ENCODE results near the gene CHRM5. TPM values are rescaled to one million over a fixed set of nuclear protein-coding genes. Genes with fewer than 3 reads are reported as not detected.

CHRM5 gene
- total and polyA plus RNA-seq, 2 experiments from 2014 or later: not detected

DNA sequence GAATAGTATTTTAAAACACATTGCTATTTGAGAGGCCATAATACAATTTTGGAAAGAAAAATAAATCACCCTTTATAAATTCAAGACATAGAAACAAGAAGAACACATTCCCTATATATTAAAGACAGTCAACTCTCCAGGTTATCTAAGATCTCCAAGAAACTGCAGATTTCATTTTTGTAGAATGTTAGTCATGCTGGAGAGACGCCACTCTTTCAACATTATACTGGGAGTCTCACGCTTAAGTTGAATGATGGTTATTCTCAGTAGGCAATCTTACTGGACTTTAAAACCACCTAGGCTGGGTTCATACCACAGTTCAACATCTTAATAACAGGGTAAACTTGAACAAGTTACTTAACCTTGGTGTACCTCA, 3.6 kb upstream of the CHRM5 start:
- Histone ChIP-seq H3K79me2 (no peaks in the 10 kb centered on the region), H2AFZ (no peak overlapping the region), H3K4me1 (ENCODE audit: insufficient read depth) (no peaks in the 10 kb centered on the region), H3K27me3 (no peaks in the 10 kb centered on the region), H4K20me1 (ENCODE audit: insufficient read depth, poor library complexity, severe bottlenecking) (no peaks in the 10 kb centered on the region), H3K27ac (no peak overlapping the region), H3K36me3 (replicated peaks; ENCODE audit: insufficient read depth, low read depth) (no peaks in the 10 kb centered on the region), H3K9me2 (replicated peaks; ENCODE audit: insufficient read depth) (no peaks in the 10 kb centered on the region), H3K4me3 (no peak overlapping the region), H3K9me3 (ENCODE audit: low read depth) (no peaks in the 10 kb centered on the region), H3K4me2 (no peak overlapping the region)
- TF ChIP-seq EZH2phosphoT487 (IDR thresholded peaks at IDR 0.05; ENCODE audit: low read depth, severe bottlenecking, unreplicated experiment): no peak
- no peak for TF ChIP-seq CTCF (IDR thresholded peaks at IDR 0.05; ENCODE audit: poor library complexity)
- TF ChIP-seq EZH2 (IDR thresholded peaks at IDR 0.05; ENCODE audit: borderline replicate concordance): no peak
- no peak for DNase-seq (ENCODE audit: low spot score)
- WGBS (ENCODE audit: low lambda C conversion rate, missing lambda C conversion rate): 93% methylated on average over 2 of the region's 2 CpGs

- Histone ChIP-seq H3K27ac (no peak overlapping the region), H3K4me2 (peak overlapping the region; percentile 54), H3K36me3 (replicated peaks; ENCODE audit: insufficient read depth, low read depth) (no peaks in the 10 kb centered on the region), H3K79me2 (no peaks in the 10 kb centered on the region), H3K9me3 (ENCODE audit: low read depth) (no peaks in the 10 kb centered on the region), H3K9me2 (replicated peaks; ENCODE audit: insufficient read depth) (no peaks in the 10 kb centered on the region), H3K4me1 (ENCODE audit: insufficient read depth) (no peaks in the 10 kb centered on the region), H2AFZ (no peak overlapping the region), H3K27me3 (no peaks in the 10 kb centered on the region), H4K20me1 (ENCODE audit: insufficient read depth, poor library complexity, severe bottlenecking) (no peaks in the 10 kb centered on the region), H3K4me3 (no peak overlapping the region)
- 32% methylated on average over 3 of the region's 3 CpGs for WGBS (ENCODE audit: low lambda C conversion rate, missing lambda C conversion rate)
- no peak for DNase-seq (ENCODE audit: low spot score)
- TF ChIP-seq CTCF (IDR thresholded peaks at IDR 0.05; ENCODE audit: poor library complexity): no peak
- TF ChIP-seq EZH2phosphoT487 (IDR thresholded peaks at IDR 0.05; ENCODE audit: low read depth, severe bottlenecking, unreplicated experiment): no peak
- no peak for TF ChIP-seq EZH2 (IDR thresholded peaks at IDR 0.05; ENCODE audit: borderline replicate concordance)
These were observed 524 bp downstream of the CHRM5 start for GRCh38 chr15:33968821-33969220.

DNA sequence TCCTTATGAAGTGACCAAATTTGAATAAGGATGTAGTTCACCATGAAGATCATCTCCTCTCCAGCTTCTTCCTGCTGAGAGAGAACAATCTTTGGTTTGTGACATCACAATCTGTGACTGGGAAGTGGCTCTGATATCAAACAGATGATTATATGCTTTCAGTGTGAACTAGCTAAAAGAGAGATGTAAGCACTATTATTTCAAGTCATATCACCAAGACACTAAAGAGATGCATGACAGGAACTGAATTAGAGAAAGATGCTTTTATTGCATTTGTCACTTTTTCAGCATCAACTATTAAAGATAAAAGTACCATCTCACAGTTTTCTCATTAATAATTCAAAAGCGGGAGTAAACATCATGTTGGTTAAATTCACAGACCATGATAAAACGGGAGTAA, 3.5 kb downstream of the CHRM5 start:
- Histone ChIP-seq H3K9me2 (replicated peaks; ENCODE audit: insufficient read depth) (no peaks in the 10 kb centered on the region), H2AFZ (no peak overlapping the region), H3K4me2 (no peak overlapping the region), H3K9me3 (ENCODE audit: low read depth) (no peaks in the 10 kb centered on the region), H3K36me3 (replicated peaks; ENCODE audit: insufficient read depth, low read depth) (no peaks in the 10 kb centered on the region), H3K4me3 (no peak overlapping the region), H3K27ac (no peak overlapping the region), H3K4me1 (ENCODE audit: insufficient read depth) (no peaks in the 10 kb centered on the region), H3K79me2 (no peaks in the 10 kb centered on the region), H4K20me1 (ENCODE audit: insufficient read depth, poor library complexity, severe bottlenecking) (no peaks in the 10 kb centered on the region), H3K27me3 (no peaks in the 10 kb centered on the region)
- DNase-seq (ENCODE audit: low spot score): no peak
- WGBS (ENCODE audit: low lambda C conversion rate, missing lambda C conversion rate): 93% methylated on average over 2 of the region's 2 CpGs
- no peak for TF ChIP-seq EZH2 (IDR thresholded peaks at IDR 0.05; ENCODE audit: borderline replicate concordance)
- TF ChIP-seq CTCF (IDR thresholded peaks at IDR 0.05; ENCODE audit: poor library complexity): no peak
- no peak for TF ChIP-seq EZH2phosphoT487 (IDR thresholded peaks at IDR 0.05; ENCODE audit: low read depth, severe bottlenecking, unreplicated experiment)

GRCh38 chr15:33975022-33975565, 6.8 kb downstream of the CHRM5 start:
- Histone ChIP-seq H2AFZ (no peak overlapping the region), H3K27ac (no peak overlapping the region), H3K27me3 (no peaks in the 10 kb centered on the region), H3K9me2 (replicated peaks; ENCODE audit: insufficient read depth) (no peaks in the 10 kb centered on the region), H3K79me2 (no peaks in the 10 kb centered on the region), H3K36me3 (replicated peaks; ENCODE audit: insufficient read depth, low read depth) (no peaks in the 10 kb centered on the region), H3K4me1 (ENCODE audit: insufficient read depth) (no peaks in the 10 kb centered on the region), H3K4me2 (no peak overlapping the region), H4K20me1 (ENCODE audit: insufficient read depth, poor library complexity, severe bottlenecking) (no peaks in the 10 kb centered on the region), H3K9me3 (ENCODE audit: low read depth) (no peaks in the 10 kb centered on the region), H3K4me3 (no peak overlapping the region)
- WGBS (ENCODE audit: low lambda C conversion rate, missing lambda C conversion rate): 91% methylated on average over 4 of the region's 4 CpGs
- peak; percentile 29 for TF ChIP-seq CTCF (IDR thresholded peaks at IDR 0.05; ENCODE audit: poor library complexity)
- TF ChIP-seq EZH2 (IDR thresholded peaks at IDR 0.05; ENCODE audit: borderline replicate concordance): no peak
- no peak for DNase-seq (ENCODE audit: low spot score)
